G401 (cell line): ENCODE measurements around the gene RTP2. TPM values are rescaled to one million over a fixed set of nuclear protein-coding genes. Genes with fewer than 3 reads are reported as not detected.
A peak's percentile ranks its signal among the peaks of the same experiment; 100 is the strongest.
"Not testable (repeated sequence)": the region's sequence is repeated elsewhere in the genome, so short reads cannot be mapped to it uniquely, and the experiment has no call there.

ENCODE experiments used
- DNase-seq: peaks from one replicate; pipeline ENCODE4 v3.0.0-alpha.2; 2015; ENCODE audit warnings: low spot score
- in situ Hi-C: cut with HindIII; loops from 2 replicates; pipeline ENCODE4 v1.10.0; 2016; ENCODE audit warnings: low sequenced_read_pairs, mixed read lengths
- total RNA-seq: library from RNA; depleted of rRNA; stranded (reverse); fragments of >200 nt; shearing (Covaris generic); gene quantifications from 2 replicates; pipeline ENCODE4 v1.2.3, GENCODE V29; 2014

RTP2 gene
- total RNA-seq, 1 experiment from 2014 or later = not detected

DNA sequence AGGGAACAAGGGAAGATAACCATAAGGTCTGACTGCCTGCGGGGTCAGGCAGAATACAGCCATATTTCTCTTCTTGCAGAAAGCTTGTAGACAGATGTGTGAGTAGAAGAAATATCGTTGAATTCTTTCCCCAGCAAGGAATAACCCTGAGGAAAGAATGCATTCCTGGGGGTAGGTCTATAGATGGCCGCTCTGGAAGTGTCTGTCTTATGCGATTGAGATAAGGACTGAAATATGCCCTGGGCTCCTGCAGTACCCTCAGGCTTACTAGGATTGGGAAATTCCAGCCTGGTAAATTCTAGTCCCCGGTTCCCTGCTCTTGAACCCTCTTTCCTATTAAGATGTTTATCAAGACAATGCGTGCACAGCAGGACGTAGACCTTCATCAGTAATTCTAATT, 16.4 kb downstream of the RTP2 start:
- in situ Hi-C loops = loop anchor here (25.0 kb wide), 1 partner anchor 349 kb away; no protein-coding TSS in a partner anchor
- no peak for DNase-seq

DNA sequence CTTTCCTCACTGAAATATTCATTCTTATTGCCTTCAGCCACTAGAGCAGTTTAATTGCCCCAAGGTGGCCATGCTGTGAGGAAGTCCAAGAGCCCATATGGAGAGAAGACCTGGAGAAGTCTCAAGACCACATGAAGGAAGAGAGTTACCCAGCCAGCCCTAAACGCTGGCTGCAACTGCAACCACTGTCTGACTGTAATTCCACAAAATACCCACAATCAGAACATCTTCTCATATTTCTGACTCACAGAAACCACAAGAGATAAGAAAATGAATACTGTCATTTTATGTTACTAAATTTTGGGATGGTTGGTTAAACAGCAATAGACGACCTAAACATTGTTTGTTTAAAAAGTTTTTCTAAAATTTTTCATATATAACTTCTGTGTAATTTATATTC, 17.5 kb downstream of the RTP2 start:
- in situ Hi-C loops = loop anchor here (25.0 kb wide), 1 partner anchor 348 kb away; no protein-coding TSS in a partner anchor
- DNase-seq = no peak

DNA sequence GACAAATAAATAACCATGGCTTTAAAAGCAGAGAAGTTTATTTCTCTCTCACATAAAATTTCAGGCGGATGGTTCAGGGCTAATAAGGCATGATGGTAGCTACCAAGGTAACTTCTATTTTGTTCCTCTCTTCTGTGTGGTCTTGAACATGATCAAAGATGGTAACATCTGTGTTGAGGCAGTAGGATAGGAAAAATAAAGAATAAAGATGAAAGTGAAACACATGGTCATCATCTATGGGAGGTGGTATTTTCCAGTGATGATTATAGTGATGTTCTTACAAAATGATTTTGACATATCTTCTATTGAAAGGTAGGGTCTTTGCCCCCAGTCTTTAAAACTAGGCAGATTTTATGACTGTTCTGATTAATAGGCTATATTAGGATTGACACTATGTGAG, 17.9 kb downstream of the RTP2 start:
- in situ Hi-C loops = loop anchor here (25.0 kb wide), 1 partner anchor 347 kb away; no protein-coding TSS in a partner anchor
- DNase-seq = no peak

DNA sequence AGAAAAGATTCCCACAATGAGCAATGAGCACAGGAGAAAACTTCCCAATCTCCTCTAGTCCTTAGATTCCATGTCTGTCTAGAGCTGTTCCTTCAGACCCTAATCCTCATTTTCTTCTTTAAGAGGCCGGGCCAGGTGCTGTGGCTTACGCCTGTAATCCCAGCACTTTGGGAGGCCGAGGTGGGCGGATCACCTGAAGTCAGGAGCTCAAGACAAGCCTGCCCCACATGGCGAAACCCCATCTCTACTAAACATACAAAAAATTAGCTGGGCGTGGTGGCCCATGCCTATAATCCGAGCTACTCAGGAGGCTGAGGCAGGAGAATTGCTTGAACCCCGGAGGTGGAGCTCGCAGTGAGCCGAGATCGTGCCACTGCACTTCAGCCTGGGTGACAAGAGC, 20.6 kb downstream of the RTP2 start:
- not testable (repeated sequence) for DNase-seq
- in situ Hi-C loops = loop anchor here (25.0 kb wide), 1 partner anchor 344 kb away; no protein-coding TSS in a partner anchor

DNA sequence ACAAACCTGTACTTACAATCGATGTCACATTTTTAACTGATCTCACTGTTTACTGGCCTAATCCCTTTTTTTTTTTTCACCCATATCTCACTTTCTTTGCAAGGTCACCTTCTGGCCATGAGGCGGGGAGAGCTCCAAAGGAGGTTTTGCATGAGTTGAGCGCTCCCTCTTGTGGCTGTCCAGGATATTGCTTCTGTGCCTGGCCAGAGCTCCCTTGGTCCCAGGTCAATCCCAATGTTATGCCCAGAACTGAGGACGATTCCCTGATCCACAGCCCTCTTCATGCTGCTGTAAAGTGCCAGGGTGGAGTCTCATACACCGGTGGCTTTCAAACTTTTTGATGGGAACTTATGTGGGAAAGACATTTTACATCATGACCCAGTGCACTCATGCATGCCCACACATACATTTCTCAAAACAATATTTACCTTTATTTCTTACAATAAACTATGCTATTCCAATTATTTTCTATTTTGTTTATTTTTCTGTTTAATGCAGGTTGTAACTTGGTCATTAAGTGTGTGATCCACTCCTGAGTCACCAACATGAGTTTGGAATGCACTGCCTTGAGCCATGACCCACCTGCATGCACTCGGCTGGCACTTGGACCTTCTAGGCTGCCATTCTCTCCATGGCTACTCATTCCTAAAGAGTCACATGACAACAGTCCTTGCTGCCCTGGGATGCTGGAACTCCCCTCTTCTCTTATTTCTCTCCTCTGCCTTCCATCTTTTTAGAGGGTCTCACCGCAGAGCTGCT, 22.5 kb downstream of the RTP2 start:
- in situ Hi-C loops = loop anchor here (25.0 kb wide), 1 partner anchor 343 kb away; no protein-coding TSS in a partner anchor
- peak; percentile 68 for DNase-seq

DNA sequence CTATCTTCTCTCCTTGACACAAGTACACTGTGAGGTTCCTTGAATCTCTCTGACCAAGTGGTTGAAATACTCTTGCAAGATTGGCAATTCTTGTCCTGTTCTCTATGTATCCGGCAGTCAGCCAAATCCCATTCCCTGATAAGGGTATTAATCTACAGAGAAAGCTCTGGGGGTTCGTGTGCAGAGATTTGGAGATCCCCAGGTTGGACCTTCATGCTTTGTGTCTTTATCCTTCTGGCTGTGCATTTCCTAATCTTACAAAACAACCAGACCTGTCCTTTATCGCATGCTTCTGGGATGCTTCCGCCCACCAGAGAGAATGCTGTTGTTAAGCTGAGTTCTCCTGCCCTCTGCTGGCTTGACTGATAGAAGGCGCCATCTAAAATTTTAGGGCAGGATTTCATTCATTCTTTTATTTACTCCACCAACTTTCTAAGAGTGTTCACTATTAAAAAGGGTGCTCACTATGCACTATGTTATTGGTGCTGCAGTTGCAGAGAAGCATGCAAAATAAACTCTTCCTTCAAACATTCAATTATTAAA, 23.6 kb downstream of the RTP2 start:
- in situ Hi-C loops = loop anchor here (25.0 kb wide), 1 partner anchor 341 kb away; no protein-coding TSS in a partner anchor
- DNase-seq = peak; percentile 10

DNA sequence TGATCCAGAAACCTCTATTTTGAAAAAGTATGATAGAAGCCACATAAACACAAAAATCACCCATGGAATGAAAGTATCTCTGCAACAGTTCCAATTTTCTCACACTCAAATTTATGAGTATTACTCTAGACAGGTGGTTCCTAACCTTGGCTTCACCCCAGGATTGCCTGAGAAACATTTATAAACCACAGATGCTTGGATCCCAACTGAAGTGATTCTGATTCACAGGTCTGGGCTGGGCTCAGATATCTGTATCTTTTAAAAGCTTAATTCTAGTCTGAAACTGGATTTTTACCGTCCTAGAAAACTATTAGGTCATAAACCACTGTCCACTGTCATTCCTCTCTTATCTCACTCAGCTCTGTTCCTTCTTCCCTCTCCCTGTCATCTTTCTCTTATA, 24.8 kb downstream of the RTP2 start:
- in situ Hi-C loops = loop anchor here (25.0 kb wide), 1 partner anchor 340 kb away; no protein-coding TSS in a partner anchor

DNA sequence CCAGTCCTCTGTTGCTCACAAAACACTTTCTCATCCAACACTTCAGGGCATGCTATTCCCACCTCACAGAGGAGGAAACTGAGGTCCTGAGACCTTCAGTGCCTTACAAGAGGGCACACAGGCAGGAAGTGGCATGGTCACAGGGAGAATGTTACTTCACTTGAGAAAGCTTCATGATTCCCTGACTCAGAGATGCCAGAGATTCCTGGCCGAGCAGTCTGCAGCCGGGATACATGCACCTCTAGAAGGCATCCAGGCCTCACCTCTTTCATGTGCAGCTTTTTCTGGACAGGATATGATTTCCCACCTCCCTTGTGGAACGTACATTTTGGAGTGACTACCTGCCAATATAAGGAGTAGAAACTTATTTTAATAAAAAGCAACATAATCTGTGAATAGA, 29.3 kb downstream of the RTP2 start:
- no peak for DNase-seq
- in situ Hi-C loops = no loop called here

More for the DNA sequence above, 24.8 kb downstream of the RTP2 start:
- DNase-seq = no peak

DNA sequence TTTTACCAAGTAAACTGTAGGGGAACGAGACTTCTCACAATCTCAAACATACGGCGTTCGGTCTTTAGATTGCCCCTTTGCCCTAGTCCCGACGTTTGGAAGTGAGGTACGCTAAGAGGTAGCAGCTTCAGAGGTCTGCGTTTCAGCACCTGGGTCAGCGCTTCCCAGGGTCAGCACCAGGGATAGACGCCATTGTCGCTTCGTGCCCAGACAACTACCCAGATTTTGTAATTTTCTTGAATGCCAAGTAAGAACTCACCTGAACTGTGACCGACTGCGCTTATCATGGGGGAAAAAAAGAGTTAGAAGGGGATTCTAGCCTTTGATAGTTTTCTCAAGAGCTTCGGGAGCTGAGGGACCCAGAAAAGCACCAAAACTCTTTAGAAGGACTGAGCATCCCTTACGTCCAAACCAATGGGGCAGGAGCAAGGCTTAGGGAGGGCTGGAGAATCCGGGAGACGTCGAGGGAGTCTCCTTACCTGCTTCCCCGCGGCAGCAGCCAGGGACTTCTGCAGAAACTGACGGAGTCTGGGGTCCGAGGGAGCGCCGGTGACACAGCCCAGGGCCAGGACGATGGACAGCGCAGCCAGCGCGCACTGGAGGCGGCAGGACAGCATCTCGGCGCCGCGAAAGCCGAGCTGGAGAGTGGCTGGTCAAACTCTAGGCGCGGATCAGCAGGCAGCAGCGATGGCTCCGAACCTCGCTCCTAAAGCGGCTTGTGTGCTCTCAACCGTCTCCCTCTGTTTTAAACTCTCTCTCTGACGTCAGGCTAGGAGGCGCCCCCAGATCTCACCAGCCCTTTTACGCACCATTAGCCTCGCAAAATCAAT, 32.5 kb downstream of the RTP2 start, which contains the start of gene SST:
TSS of gene SST (minus strand) at position 720 of the 830 bp plus-strand sequence. CDS start at position 617, 103 bp downstream.
- DNase-seq = no peak
- in situ Hi-C loops = no loop called here

DNA sequence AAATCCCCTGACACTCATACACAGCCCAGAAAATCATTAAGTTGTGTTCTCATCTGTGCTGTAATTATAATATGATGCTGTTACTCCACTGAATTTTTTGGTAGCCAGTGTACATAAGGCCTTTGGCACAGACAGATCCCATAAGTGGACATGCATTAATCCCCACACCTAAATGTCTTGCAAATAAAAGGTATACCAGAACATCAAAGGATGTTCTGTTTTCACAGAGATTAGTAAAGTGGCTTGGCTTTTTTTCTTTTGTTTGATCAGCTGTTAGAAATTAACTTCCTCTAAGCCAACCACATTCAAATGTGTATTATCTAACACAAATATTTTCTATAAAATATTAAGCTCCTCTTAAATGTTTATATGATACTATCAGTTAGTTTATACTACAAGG, 34.8 kb downstream of the RTP2 start:
- no peak for DNase-seq
- in situ Hi-C loops = no loop called here

DNA sequence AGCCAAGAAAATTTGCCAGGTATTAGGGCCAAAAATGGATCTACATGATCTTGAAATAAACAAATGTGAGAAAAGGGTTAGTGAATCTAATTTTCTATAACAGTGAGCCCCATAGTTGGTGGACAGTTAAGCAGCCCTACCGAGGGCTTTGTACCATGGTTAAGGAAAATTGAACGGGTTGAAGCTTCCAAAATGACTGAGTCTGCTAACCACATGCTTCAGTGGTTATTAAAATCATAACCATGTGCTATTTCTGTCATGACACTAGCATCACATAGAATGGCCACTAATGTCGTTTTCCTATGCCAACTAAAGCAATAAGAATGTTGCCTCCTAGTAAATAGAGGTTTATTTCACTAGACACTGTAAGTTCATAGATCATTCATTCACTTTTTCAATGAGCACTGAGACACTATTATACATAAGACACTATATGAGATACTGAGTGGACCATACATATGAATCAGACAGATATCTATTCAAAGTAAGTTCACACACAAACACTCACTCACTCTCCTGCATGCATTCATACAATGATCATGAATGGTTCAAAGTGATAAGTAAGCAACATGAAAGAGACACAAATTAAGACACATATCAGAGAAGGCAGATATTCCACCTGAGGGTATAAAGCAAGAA, 36.5 kb downstream of the RTP2 start:
- in situ Hi-C loops = no loop called here
- DNase-seq = no peak

DNA sequence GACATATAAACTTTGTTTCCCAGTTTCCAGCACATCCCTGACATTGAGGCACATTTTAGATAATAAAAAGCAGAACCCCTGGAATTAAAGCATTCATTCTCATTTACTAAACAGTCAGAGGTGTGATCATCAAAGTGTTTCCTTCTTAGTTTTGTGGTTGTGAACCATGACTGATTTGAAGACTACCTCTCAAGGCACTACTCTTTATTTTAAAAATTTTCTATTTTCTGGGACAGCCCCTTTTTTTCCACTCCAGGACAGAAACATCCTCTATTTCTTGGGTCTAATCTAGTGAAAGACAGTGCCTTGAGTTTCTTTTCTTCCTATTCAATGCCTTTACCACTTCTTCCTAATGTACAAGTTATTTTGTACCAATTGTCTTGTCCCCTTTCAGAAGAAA, 37.3 kb downstream of the RTP2 start:
- in situ Hi-C loops = no loop called here
- no peak for DNase-seq

DNA sequence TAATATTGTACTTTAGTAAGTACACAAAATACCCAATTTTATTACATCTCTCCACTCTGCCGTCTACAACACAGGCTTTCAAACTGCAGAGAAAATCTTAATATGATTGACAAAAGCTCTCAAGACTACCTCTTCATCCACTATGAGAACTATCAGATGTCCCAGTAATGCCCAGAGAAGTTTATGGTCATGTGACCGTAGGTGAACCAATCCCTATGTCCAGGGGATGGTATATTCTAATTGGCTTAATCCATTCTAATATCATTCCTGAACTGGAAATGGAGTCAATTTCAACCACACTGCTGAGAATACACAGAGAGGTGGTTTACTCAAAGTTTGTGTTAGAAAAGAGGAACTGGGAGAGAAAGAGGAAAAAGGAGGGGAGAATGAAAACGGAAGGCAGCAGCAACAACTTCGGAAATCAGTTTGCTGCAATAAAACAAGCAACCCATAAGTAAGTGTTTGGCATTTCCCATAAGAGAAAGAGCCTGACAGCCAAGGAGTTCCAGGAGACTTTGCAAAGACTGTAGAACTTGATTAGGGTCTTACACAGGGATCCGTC, 39.4 kb downstream of the RTP2 start:
- in situ Hi-C loops = no loop called here
- no peak for DNase-seq

DNA sequence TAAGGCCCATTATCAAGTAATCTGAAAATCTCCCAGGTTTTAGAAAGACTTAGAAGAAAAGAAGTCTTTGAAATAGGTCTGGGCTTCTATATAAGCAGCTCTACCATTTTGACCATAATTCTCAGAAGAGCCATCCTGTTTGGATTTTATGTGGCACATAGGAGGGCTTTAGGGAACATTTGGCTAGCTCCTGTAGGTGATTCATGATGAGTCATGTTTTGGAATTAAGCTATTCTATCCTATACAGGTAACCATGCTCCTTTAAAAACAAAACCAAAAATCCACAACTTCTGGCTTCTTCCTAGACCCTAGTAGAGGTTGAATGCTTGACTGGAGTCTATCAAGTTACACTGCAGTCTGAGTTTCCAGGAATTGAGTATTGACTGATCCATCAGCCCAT, 41.1 kb downstream of the RTP2 start:
- DNase-seq = no peak
- in situ Hi-C loops = no loop called here

DNA sequence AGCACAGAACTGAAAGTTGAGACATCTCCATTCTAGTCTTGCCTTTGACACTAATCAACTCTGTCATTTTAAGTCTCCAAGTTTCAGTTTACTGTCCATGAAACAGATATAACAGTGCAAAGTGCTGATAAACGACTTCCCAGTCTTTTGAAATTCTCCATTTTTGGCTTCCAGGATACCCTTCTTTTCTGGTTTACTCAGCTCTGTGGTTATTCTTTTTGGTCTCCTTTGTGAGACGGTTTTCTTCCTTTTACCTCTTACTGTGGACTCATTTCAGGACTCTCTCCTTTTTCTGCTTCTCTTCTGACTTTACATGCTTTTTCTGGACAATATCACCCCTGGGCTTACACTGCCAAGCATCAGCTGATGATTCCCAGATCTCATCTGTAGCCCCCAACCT, 51.1 kb downstream of the RTP2 start:
- no peak for DNase-seq
- in situ Hi-C loops = no loop called here
